OCI-LY7 (cell line): Measurements from ENCODE around the gene NALCN. TPM values are rescaled to one million over a fixed set of nuclear protein-coding genes. Genes with fewer than 3 reads are reported as not detected.

Experiments
- BruUV-seq: library from RNA; stranded (reverse); fragments of 400-500 nt; replicated peaks from 2 replicates; lab custom pipeline; 2021; lab: Mats Ljungman, UMichigan
- CTCF ChIA-PET: fragments of 300-600 bp; sonication (Branson Sonifier 250); formaldehyde crosslinking; loops from one replicate; lab custom pipeline; 2022; ENCODE audit warnings: antibody characterized with exemption; ENCODE audit not compliant: unreplicated experiment; lab: Charles Lee
- POLR2A ChIA-PET: fragments of 300-600 bp; sonication (Branson Sonifier 250); formaldehyde crosslinking; loops from one replicate; lab custom pipeline; 2022; ENCODE audit warnings: antibody characterized with exemption; lab: Charles Lee
- DNase-seq: peaks from one replicate; pipeline ENCODE4 v3.0.0-alpha.2; 2015; ENCODE audit warnings: low spot score
- H2AFZ ChIP-seq: fragments of 200-600 bp; sonication (generic), shearing (Covaris generic); 2 replicates; pipeline ENCODE4 v1.6.1; 2014; ENCODE audit warnings: mild to moderate bottlenecking, antibody characterized with exemption, low read length, moderate library complexity
- H3K27ac ChIP-seq: fragments of 200-600 bp; sonication (generic); 2 replicates; pipeline ENCODE4 v1.5.1; 2014; ENCODE audit warnings: mixed run types, low read depth, mild to moderate bottlenecking, moderate library complexity, low read length, inconsistent platforms; ENCODE audit not compliant: poor library complexity, severe bottlenecking
- H3K36me3 ChIP-seq: fragments of 200-600 bp; sonication (generic); 2 replicates; pipeline ENCODE4 v1.6.1; 2014; ENCODE audit warnings: mild to moderate bottlenecking, antibody characterized with exemption, low read length, moderate library complexity, mixed read lengths; ENCODE audit not compliant: insufficient read depth
- H3K4me1 ChIP-seq: fragments of 200-600 bp; sonication (generic); 2 replicates; pipeline ENCODE4 v1.5.1; 2014; ENCODE audit warnings: mild to moderate bottlenecking, low read length; ENCODE audit not compliant: insufficient read depth, poor library complexity, severe bottlenecking
- H3K4me2 ChIP-seq: fragments of 200-600 bp; sonication (generic); 2 replicates; pipeline ENCODE4 v1.6.1; 2014; ENCODE audit warnings: mild to moderate bottlenecking, low read length
- H3K4me3 ChIP-seq: fragments of 200-600 bp; sonication (generic); 2 replicates; pipeline ENCODE4 v1.5.1; 2014; ENCODE audit warnings: mild to moderate bottlenecking, low read depth, low read length; ENCODE audit not compliant: poor library complexity, severe bottlenecking
- H3K79me2 ChIP-seq: fragments of 200-600 bp; sonication (generic); 2 replicates; pipeline ENCODE4 v1.6.1; 2016; ENCODE audit warnings: low read depth, mild to moderate bottlenecking, low read length, moderate library complexity, mixed read lengths; ENCODE audit not compliant: insufficient read depth
- H3K9me2 ChIP-seq: fragments of 200-600 bp; sonication (generic); 2 replicates; pipeline ENCODE4 v1.6.1; 2016; ENCODE audit warnings: mild to moderate bottlenecking, low read length, mixed read lengths; ENCODE audit not compliant: insufficient read depth
- H3K9me3 ChIP-seq: fragments of 200-600 bp; sonication (generic); 2 replicates; pipeline ENCODE4 v1.6.1; 2014; ENCODE audit warnings: mild to moderate bottlenecking, mixed run types, low read length, mixed read lengths
- H4K20me1 ChIP-seq: fragments of 200-600 bp; sonication (generic); 2 replicates; pipeline ENCODE4 v1.6.1; 2014; ENCODE audit warnings: mild to moderate bottlenecking, antibody characterized with exemption, low read length, moderate library complexity, mixed read lengths; ENCODE audit not compliant: insufficient read depth
- EZH2phosphoT487 ChIP-seq: fragments of 200-600 bp; sonication (generic); IDR thresholded peaks from 2 replicates; pipeline ENCODE4 v1.6.1; 2018; ENCODE audit warnings: low read depth, borderline replicate concordance, mild to moderate bottlenecking, mixed run types, antibody characterized with exemption, low read length, moderate library complexity, mixed read lengths
- intact Hi-C: fragments of 100-400 bp; cut with micrococcal nuclease; formaldehyde crosslinking; loops from one replicate; pipeline ENCODE4 v1.10.0; 2022; ENCODE audit not compliant: unreplicated experiment
- total RNA-seq, 2 experiments: library from RNA; depleted of rRNA in 1 of 2; stranded (reverse); fragments of >200 nt in 1 of 2; shearing (Covaris generic) in 1 of 2; gene quantifications; 2 replicates each; pipeline ENCODE4 v1.2.3, GENCODE V29; 2014 to 2022
- TF ChIP-seq, protein P1 (sequence below): fragments of 200-600 bp; sonication (generic); conservative IDR thresholded peaks from 2 replicates; pipeline ENCODE4 v1.5.1; 2014; ENCODE audit warnings: mild to moderate bottlenecking, antibody characterized with exemption, low read length, moderate library complexity, mixed read lengths

The NALCN gene
- total RNA-seq, 2 experiments from 2014 or later: not detected

DNA sequence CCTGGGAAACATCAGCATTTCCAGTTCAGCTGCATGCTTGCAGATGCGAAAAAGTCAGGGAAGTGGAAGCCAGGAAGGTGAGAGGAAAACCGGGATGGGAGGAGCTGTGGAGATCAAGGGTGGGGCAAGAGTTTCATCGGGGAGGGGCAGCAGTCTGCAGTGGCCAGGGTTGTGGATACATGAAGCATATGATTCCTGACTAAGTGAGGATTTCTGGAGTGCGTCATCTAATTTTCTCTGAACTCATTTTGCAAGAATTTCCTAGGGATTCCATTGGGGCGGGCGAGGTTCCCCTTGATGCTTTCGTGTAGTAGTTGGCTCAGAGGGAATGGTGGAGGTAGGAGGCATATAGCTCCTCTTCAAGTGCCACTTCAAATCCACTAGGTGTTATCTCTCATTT is 397.6 kb downstream of the NALCN start:
- POLR2A ChIA-PET: no interaction called here
- Histone ChIP-seq H3K36me3 (no peaks in the 10 kb centered on the region), H3K4me3 (no peak overlapping the region), H4K20me1 (no peaks in the 10 kb centered on the region), H3K79me2 (no peaks in the 10 kb centered on the region), H3K9me2 (no peaks in the 10 kb centered on the region), H2AFZ (no peak overlapping the region), H3K4me1 (no peaks in the 10 kb centered on the region), H3K4me2 (no peak overlapping the region), H3K27ac (no peak overlapping the region), H3K9me3 (no peaks in the 10 kb centered on the region)
- intact Hi-C loops: no loop called here
- TF ChIP-seq, protein P1, sequence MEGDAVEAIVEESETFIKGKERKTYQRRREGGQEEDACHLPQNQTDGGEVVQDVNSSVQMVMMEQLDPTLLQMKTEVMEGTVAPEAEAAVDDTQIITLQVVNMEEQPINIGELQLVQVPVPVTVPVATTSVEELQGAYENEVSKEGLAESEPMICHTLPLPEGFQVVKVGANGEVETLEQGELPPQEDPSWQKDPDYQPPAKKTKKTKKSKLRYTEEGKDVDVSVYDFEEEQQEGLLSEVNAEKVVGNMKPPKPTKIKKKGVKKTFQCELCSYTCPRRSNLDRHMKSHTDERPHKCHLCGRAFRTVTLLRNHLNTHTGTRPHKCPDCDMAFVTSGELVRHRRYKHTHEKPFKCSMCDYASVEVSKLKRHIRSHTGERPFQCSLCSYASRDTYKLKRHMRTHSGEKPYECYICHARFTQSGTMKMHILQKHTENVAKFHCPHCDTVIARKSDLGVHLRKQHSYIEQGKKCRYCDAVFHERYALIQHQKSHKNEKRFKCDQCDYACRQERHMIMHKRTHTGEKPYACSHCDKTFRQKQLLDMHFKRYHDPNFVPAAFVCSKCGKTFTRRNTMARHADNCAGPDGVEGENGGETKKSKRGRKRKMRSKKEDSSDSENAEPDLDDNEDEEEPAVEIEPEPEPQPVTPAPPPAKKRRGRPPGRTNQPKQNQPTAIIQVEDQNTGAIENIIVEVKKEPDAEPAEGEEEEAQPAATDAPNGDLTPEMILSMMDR: no peak
- no peak for TF ChIP-seq EZH2phosphoT487
- DNase-seq: no peak
- no TSS peak for BruUV-seq
- CTCF ChIA-PET: no interaction called here

DNA sequence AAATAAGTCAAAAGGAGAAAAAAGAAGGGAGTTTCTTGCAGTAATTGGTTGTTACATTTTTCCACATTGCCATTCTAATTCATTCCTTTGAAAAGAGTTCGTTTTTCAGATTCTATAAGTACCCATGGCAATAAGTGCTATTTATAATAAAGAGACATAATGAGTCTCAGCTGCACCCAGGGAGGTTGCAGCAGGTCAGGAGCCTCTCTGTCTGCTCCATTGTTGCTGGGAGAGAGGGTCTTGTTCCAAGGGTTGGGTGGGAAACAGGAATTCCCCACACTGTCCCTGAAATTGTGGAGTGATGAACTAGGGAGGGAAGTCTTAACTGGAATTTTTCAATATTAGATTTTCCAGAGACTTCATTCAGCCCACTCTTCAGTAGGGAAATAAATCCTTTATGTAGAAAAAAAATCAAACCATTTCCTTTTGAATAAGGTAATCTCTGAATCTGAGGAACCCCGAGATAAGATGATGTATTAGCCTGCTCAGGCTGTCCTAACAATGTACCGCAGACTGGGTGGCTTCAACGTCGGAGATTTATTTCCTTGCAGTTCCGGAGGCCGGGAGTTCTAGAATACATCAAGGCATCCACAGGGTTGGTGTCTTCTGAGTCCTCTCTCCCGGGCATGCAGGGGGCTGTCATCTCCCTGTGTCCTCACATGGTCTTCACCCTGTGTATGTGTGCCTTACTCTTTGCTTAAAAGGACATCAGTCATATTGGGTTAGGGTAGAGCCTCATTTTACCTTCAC is 399.0 kb downstream of the NALCN start:
- no TSS peak for BruUV-seq
- Histone ChIP-seq H3K9me3 (no peaks in the 10 kb centered on the region), H4K20me1 (no peaks in the 10 kb centered on the region), H3K4me1 (no peaks in the 10 kb centered on the region), H2AFZ (no peak overlapping the region), H3K9me2 (no peaks in the 10 kb centered on the region), H3K4me2 (no peak overlapping the region), H3K36me3 (no peaks in the 10 kb centered on the region), H3K27ac (no peak overlapping the region), H3K4me3 (no peak overlapping the region), H3K79me2 (no peaks in the 10 kb centered on the region)
- ChIA-PET CTCF (no interaction called here), POLR2A (no interaction called here)
- intact Hi-C loops: no loop called here
- no peak for TF ChIP-seq EZH2phosphoT487
- TF ChIP-seq, protein P1: no peak
- DNase-seq: no peak

DNA sequence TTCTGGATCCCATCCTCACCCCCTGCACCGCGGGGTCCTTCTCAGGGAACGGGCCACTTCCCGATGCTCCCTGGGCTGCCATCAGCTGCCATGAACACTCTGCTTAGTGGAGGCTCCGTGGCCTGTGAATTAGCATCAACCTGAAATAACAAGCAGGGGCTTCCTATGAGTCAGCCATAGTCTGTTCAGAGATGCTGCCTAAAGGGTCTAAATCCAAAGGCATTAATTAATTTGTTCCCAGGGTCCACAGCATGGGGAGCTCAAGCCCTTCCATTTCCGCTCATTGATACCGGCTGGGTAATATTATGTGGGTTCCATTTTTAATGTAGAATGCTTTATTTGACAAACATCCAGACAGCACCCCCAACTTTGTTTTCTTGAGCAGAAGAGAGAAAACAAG is 399.8 kb downstream of the NALCN start:
- TF ChIP-seq EZH2phosphoT487: no peak
- TF ChIP-seq, protein P1: no peak
- intact Hi-C loops: no loop called here
- no peaks in the 10 kb centered on the region for H3K9me2 ChIP-seq
- no peaks in the 10 kb centered on the region for H3K9me3 ChIP-seq
- H2AFZ ChIP-seq: no peak overlapping the region
- H3K4me3 ChIP-seq: no peak overlapping the region
- H3K4me1 ChIP-seq: no peaks in the 10 kb centered on the region
- BruUV-seq: no TSS peak
- POLR2A ChIA-PET: no interaction called here
- H3K27ac ChIP-seq: no peak overlapping the region
- no peaks in the 10 kb centered on the region for H3K79me2 ChIP-seq
- H4K20me1 ChIP-seq: no peaks in the 10 kb centered on the region
- CTCF ChIA-PET: no interaction called here
- no peaks in the 10 kb centered on the region for H3K36me3 ChIP-seq
- DNase-seq: no peak
- no peak overlapping the region for H3K4me2 ChIP-seq
